HepG2 (cell line): ENCODE data around the gene RRP9. TPM values are rescaled to one million over a fixed set of nuclear protein-coding genes. Genes with fewer than 3 reads are reported as not detected.
A peak's percentile ranks its signal among the peaks of the same experiment; 100 is the strongest.

Experiments
- MAZ ChIP-seq, 2 experiments: sonication (generic) in 1 of 2; formaldehyde crosslinking in 1 of 2; IDR thresholded peaks; 2 replicates each; pipeline versions ENCODE4 v1.5.0 to v1.6.1; 2012 to 2020; ENCODE audit warnings: low read depth in 2 of 2, mild to moderate bottlenecking in 2 of 2, borderline replicate concordance in 1 of 2, improper control_type of control experiment in 1 of 2, low read length in 1 of 2, missing genetic modification reagents in 1 of 2, moderate library complexity in 1 of 2
- POLR2G ChIP-seq: fragments of 200-400 bp; formaldehyde crosslinking; IDR thresholded peaks from 2 replicates; pipeline ENCODE4 v1.6.1; 2018; ENCODE audit warnings: mild to moderate bottlenecking, low read depth, low read length, moderate library complexity
- RXRA ChIP-seq: sonication (generic); formaldehyde crosslinking; IDR thresholded peaks from 2 replicates; pipeline ENCODE4 v1.5.1; 2020; ENCODE audit warnings: missing genetic modification reagents
- SP5 ChIP-seq: IDR thresholded peaks from 2 replicates; pipeline ENCODE4 v1.6.1; 2016; ENCODE audit warnings: low read depth, borderline replicate concordance
- TEAD3 ChIP-seq: optimal IDR thresholded peaks from 2 replicates; pipeline ENCODE3; 2016; ENCODE audit warnings: borderline replicate concordance
- ZBTB42 ChIP-seq: sonication (generic); formaldehyde crosslinking; IDR thresholded peaks from 2 replicates; pipeline ENCODE4 v1.5.0; 2020; ENCODE audit warnings: mild to moderate bottlenecking, missing genetic modification reagents
- ZGPAT ChIP-seq: IDR thresholded peaks from 2 replicates; pipeline ENCODE4 v1.6.1; 2016; ENCODE audit warnings: mild to moderate bottlenecking
- ZKSCAN5 ChIP-seq: sonication (generic); formaldehyde crosslinking; IDR thresholded peaks from 2 replicates; pipeline ENCODE4 v1.5.1; 2020; ENCODE audit warnings: mild to moderate bottlenecking, missing genetic modification reagents
- ZNF605 ChIP-seq: sonication (generic); formaldehyde crosslinking; IDR thresholded peaks from 2 replicates; pipeline ENCODE4 v1.8.0; 2022; ENCODE audit warnings: mild to moderate bottlenecking, missing genetic modification reagents
- ZNF674 ChIP-seq: sonication (generic); formaldehyde crosslinking; IDR thresholded peaks from 2 replicates; pipeline ENCODE4 v1.5.0; 2020; ENCODE audit warnings: low read depth, mild to moderate bottlenecking, missing genetic modification reagents
- polyA plus RNA-seq, 8 experiments: library from polyadenylated mRNA; depleted of rRNA in 3 of 8; stranded (reverse) in 7 of 8; unstranded in 1 of 8; fragments of >200 nt; fragmentation: Illumina TruSeq in 4 of 8; extraction: Trizol in 4 of 8; gene quantifications; 2 replicates each; pipeline versions ENCODE4 v1.2.1 to v1.2.3, GENCODE V29; 2011 to 2016; ENCODE audit warnings: low read depth in 4 of 8, missing spikeins in 1 of 8, mixed read lengths in 1 of 8; ENCODE audit not compliant: insufficient read depth in 1 of 8
- total RNA-seq, 5 experiments: library from RNA; depleted of rRNA; stranded (reverse); fragments of >200 nt; fragmentation: Illumina TruSeq; extraction: Trizol; gene quantifications; 2 replicates each; pipeline ENCODE4 v1.2.3, GENCODE V29; 2016; ENCODE audit warnings: low read depth in 1 of 5
- TF ChIP-seq, protein P1 (sequence below): sonication (generic); formaldehyde crosslinking; IDR thresholded peaks from 2 replicates; pipeline ENCODE4 v1.8.1; 2022; ENCODE audit warnings: low read depth, mild to moderate bottlenecking, missing genetic modification reagents
- TF ChIP-seq, protein P2 (sequence below): sonication (generic); formaldehyde crosslinking; IDR thresholded peaks from 2 replicates; pipeline ENCODE4 v1.5.1; 2020; ENCODE audit warnings: missing genetic modification reagents, mild to moderate bottlenecking, borderline replicate concordance
- TF ChIP-seq, protein P3 (sequence below): sonication (generic); formaldehyde crosslinking; IDR thresholded peaks from 2 replicates; pipeline ENCODE4 v1.5.0; 2020; ENCODE audit warnings: missing genetic modification reagents

Gene RRP9
- total and polyA plus RNA-seq, 2 of the 13 experiments (the other 11 are each of a cell fraction or from before 2014, with no cell fraction given) = 14.8 to 44.0 TPM

DNA sequence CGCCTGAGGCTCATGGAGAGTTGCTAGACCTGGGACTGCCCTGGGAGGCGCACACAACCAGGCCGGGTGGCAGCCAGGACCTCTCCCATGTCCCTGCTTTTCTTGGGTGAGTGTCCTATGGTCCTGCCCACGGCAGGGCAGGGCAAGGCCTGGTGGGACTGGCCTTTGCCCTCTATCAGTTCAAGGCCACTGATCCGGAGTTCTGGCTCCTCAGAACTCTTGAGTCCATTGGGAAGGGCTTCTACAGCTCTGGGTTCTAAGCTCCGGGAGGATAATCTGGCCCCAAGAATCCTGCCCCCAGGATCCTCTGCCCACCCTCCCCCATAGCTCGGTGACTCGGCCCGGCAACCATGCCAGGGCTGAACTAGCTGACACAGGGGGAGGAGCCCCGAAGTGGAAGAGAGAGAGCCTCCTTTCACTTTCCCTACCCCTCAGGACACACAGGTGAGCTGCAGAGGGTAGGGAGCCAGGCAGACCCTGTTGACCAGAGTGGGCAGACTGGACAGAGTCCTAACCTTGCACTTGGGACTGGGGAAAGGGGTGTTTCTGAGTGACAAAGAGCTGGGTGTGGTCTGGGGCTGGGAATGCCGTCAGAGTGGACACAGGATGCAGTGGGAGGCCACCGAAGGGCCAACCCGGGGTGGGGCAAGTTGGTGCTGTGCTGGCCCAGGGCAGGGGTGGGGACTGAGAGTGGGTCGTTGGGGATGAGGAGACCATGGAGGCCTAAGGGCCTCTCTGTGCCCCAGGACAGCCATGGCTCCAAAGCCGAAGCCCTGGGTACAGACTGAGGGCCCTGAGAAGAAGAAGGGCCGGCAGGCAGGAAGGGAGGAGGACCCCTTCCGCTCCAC lies 1.1 kb upstream of the RRP9 start (continued):
- peak; percentile 9; the same call in 1 of the 2 replicates for TF ChIP-seq ZGPAT (CRISPR knock-in tag)
- TF ChIP-seq, protein P1, sequence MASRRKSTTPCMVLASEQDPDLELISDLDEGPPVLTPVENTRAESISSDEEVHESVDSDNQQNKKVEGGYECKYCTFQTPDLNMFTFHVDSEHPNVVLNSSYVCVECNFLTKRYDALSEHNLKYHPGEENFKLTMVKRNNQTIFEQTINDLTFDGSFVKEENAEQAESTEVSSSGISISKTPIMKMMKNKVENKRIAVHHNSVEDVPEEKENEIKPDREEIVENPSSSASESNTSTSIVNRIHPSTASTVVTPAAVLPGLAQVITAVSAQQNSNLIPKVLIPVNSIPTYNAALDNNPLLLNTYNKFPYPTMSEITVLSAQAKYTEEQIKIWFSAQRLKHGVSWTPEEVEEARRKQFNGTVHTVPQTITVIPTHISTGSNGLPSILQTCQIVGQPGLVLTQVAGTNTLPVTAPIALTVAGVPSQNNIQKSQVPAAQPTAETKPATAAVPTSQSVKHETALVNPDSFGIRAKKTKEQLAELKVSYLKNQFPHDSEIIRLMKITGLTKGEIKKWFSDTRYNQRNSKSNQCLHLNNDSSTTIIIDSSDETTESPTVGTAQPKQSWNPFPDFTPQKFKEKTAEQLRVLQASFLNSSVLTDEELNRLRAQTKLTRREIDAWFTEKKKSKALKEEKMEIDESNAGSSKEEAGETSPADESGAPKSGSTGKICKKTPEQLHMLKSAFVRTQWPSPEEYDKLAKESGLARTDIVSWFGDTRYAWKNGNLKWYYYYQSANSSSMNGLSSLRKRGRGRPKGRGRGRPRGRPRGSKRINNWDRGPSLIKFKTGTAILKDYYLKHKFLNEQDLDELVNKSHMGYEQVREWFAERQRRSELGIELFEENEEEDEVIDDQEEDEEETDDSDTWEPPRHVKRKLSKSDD = 0 out of 2 replicates have a peak, but pooled peaks have one; percentile 11
- TF ChIP-seq POLR2G = peak; percentile 55
- TF ChIP-seq MAZ (IDR thresholded peaks at IDR 0.05; ENCODE audit: borderline replicate concordance, low read depth, low read length) = peak; percentile 11; the same call in 1 of the 2 replicates
- no peak for TF ChIP-seq MAZ (CRISPR knock-in tag; IDR thresholded peaks at IDR 0.05; ENCODE audit: low read depth)
- TF ChIP-seq ZKSCAN5 (CRISPR knock-in tag) = no peak
- peak; percentile 7 for TF ChIP-seq TEAD3 (CRISPR knock-in tag)
- TF ChIP-seq, protein P2, sequence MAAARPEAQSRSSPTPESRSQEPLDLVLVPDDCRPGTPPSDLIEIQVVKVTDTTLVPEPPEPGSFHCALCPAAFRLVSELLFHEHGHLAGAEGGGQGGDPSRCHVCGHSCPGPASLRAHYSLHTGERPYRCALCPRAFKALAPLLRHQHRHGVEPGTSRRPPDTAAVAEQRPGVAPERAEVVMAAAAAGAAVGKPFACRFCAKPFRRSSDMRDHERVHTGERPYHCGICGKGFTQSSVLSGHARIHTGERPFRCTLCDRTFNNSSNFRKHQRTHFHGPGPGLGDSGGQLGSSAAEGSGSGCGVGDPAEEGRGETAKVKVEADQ (CRISPR knock-in tag) = 0 out of 2 replicates have a peak, but pooled peaks have one; percentile 0
- TF ChIP-seq, protein P3, sequence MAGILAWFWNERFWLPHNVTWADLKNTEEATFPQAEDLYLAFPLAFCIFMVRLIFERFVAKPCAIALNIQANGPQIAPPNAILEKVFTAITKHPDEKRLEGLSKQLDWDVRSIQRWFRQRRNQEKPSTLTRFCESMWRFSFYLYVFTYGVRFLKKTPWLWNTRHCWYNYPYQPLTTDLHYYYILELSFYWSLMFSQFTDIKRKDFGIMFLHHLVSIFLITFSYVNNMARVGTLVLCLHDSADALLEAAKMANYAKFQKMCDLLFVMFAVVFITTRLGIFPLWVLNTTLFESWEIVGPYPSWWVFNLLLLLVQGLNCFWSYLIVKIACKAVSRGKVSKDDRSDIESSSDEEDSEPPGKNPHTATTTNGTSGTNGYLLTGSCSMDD (CRISPR knock-in tag) = no peak
- peak; percentile 30; the same call in 1 of the 2 replicates for TF ChIP-seq SP5 (CRISPR knock-in tag)
- no peak; the same call in 1 of the 2 replicates for TF ChIP-seq RXRA (CRISPR knock-in tag)
- peak; percentile 90; the same call in 1 of the 2 replicates for TF ChIP-seq ZNF605 (CRISPR knock-in tag)
- TF ChIP-seq ZBTB42 (CRISPR knock-in tag) = no peak
- 0 out of 2 replicates have a peak, but pooled peaks have one; percentile 25 for TF ChIP-seq ZNF674 (CRISPR knock-in tag)
